ENCODE data around the gene APOA1. TPM values are rescaled to one million over a fixed set of nuclear protein-coding genes. Genes with fewer than 3 reads are reported as not detected.

APOA1 gene
- total RNA-seq, 1 donor from 2014 or later: 0.96 TPM

DNA sequence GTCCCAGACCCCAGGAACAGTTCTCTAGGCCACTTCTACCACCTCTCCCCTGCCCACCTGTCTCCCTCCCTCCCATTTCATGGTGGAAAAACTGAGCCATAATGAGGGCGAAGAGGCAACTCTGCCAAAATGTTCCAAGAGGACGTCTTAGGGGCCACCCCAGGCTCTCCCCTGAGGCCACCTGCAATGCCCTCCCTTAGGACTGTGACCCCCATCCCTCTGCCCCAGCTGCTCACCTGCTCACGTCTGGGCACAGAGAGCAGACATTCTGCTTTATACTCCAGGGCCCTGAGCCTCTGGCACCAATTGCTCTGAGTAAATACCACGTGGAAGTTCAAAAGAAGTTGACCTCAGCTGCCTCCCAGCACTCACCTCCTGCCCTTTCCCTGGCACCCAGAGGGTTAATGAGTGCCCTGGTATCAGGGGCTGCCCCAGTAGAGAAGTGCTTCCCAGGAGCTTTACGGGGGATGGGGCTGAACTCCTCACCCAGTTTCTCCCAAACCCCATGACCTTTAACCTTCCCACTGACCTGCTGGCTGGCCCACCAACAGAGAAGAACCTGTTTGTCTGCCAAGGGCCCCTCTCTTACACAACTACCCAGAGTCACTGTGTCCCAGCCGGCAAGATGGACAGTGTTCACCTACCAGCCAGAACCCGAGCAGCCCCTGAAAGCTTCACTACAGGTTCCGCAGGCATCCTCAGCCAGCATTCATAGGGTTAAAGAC, 45.1 kb downstream of the APOA1 start:
- peaks cover 23% of the 10 kb centered on the region for H3K4me1 Mint-ChIP-seq
- H3K36me3 Mint-ChIP-seq (ENCODE audit: low read depth): no peaks in the 10 kb centered on the region
- no peaks in the 10 kb centered on the region for H3K9me3 Mint-ChIP-seq
- peaks cover 7% of the 10 kb centered on the region for H3K27me3 Mint-ChIP-seq (ENCODE audit: low read depth)
- H3K27ac Mint-ChIP-seq (ENCODE audit: unreplicated experiment): no peak overlapping the region
- TF ChIP-seq CTCF (conservative IDR thresholded peaks at IDR 0.05): no peak
- no peak for DNase-seq (ENCODE audit: low read depth, low spot score)
- peak overlapping the region; percentile 36 for H3K4me3 Mint-ChIP-seq

GRCh38 chr11:116791813-116792143, 45.6 kb downstream of the APOA1 start, which contains the start of gene APOA5:
TSS of gene APOA5 (minus strand) at chr11:116791879. CDS start at chr11:116791860, 19 bp downstream.
- peaks cover 28% of the 10 kb centered on the region for H3K4me1 Mint-ChIP-seq
- TF ChIP-seq CTCF (conservative IDR thresholded peaks at IDR 0.05): no peak
- H3K27me3 Mint-ChIP-seq (ENCODE audit: low read depth): peaks cover 7% of the 10 kb centered on the region
- H3K4me3 Mint-ChIP-seq: peak within 1 kb of the TSS; percentile 86
- H3K9me3 Mint-ChIP-seq: no peaks in the 10 kb centered on the region
- no peak within 1 kb of the TSS for H3K27ac Mint-ChIP-seq (ENCODE audit: unreplicated experiment)
- no peak for DNase-seq (ENCODE audit: low read depth, low spot score)
- no peaks in the 10 kb centered on the region for H3K36me3 Mint-ChIP-seq (ENCODE audit: low read depth)

DNA sequence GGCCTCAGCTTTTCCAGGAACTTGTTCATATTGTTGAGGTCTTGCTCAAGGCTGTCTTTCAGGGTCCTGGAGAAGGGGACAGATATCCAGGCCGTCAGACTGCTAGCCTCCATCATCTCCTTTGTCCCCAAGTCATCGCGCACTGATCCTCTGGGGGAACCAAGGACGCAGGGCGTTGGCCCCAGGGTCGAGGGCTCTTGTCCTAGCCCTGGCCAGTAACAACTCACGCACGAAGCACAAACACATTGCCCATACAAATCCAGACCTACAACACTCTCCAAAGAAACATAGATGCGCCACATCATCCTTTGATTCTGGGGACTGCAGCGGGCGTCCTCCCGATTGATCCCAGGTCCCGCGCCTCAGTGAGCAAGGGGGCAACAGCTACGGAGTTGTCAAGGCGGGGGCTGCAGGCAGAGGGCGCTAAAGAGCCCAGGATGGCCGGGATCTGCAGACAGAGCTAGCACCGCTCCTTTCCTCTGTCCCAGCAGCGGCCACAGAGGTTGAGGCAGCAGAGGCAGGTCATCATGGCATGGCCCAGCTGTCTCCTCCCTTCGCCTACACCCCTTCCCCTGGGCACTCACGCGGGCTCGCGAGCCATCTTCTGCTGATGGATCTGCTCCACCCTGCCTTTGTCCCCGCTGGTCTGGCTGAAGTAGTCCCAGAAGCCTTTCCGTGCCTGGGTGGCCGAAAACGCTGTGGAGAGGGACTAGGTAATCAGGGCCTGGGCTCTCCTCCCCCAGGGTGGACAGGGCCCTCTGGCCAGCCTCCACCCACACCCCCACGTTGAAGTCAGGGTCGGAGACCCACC, 46.2 kb downstream of the APOA1 start:
- Mint-ChIP-seq H3K4me3 (peak overlapping the region; percentile 86), H3K9me3 (no peaks in the 10 kb centered on the region), H3K27ac (ENCODE audit: unreplicated experiment) (no peak overlapping the region), H3K36me3 (ENCODE audit: low read depth) (no peaks in the 10 kb centered on the region), H3K27me3 (ENCODE audit: low read depth) (peaks cover 7% of the 10 kb centered on the region), H3K4me1 (peaks cover 31% of the 10 kb centered on the region)
- DNase-seq (ENCODE audit: low read depth, low spot score): peak; percentile 91
- peak; percentile 91 for TF ChIP-seq CTCF (conservative IDR thresholded peaks at IDR 0.05)

DNA sequence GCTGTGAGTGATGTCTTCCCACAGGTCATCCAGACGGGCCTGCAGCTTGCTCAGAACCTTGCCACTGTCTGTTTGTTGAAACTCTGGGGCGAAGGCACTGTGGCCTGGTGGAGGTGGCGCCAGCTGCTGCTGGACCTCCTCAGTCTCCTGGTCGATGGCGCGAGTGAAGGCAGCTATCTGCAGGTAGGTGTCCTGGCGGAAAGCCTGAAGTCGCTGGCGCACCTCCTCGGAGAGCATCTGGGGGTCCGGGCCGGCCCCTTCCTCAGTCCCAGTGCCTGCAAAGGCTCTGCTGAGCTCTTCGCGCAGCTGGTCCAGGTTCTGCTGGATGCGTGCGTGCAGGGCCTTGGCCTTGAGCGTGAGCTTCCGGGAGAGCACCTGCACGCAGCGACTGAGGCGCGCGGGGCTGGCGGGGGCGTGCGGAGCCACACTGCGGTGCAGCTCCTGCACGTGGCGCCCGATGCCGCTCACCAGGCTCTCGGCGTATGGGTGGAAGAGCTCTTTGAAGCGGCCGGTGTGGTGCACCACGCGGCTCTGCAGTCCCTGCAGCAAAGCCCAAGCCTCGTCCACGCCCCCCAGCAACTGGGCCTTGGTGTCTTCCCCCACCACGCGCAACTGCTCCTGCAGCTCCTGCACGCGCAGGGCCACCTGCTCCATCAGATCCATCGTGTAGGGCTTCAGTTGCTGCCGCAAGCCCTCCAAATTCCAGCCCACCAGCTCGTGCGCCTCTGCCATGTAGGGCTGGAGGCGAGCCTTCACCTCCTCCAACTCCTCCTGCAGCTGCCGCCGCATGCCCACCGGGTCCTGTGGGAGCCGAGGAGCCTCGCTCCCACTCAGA, 47.0 kb downstream of the APOA1 start:
- H3K27me3 Mint-ChIP-seq (ENCODE audit: low read depth): peaks cover 7% of the 10 kb centered on the region
- no peak for DNase-seq (ENCODE audit: low read depth, low spot score)
- H3K27ac Mint-ChIP-seq (ENCODE audit: unreplicated experiment): no peak overlapping the region
- no peak for TF ChIP-seq CTCF (conservative IDR thresholded peaks at IDR 0.05)
- peaks cover 1% of the 10 kb centered on the region for H3K36me3 Mint-ChIP-seq (ENCODE audit: low read depth)
- peak overlapping the region; percentile 86 for H3K4me3 Mint-ChIP-seq
- H3K4me1 Mint-ChIP-seq: peaks cover 31% of the 10 kb centered on the region
- H3K9me3 Mint-ChIP-seq: no peaks in the 10 kb centered on the region

DNA sequence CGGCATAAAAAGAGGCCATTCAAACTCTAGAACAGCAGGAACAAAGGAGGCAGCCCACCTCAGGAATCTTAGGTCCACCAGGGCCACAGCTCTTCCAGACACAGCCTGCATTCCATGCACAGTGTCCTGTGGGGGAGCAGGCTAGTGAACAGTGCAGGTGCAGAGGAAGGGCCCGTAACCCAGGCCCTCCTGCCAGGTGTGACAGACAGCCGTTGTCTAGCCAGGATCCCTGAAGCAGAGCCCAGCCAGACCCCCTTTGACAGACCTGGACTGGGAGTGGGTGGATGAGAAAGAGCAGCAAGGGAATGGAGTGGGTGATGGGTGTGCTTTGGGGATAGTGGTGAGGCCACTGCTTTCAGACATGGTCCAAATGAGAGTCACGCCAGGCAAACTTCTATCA, 48.4 kb downstream of the APOA1 start:
- H3K9me3 Mint-ChIP-seq: no peaks in the 10 kb centered on the region
- H3K36me3 Mint-ChIP-seq (ENCODE audit: low read depth): peaks cover 6% of the 10 kb centered on the region
- H3K27me3 Mint-ChIP-seq (ENCODE audit: low read depth): peaks cover 7% of the 10 kb centered on the region
- peaks cover 31% of the 10 kb centered on the region for H3K4me1 Mint-ChIP-seq
- H3K27ac Mint-ChIP-seq (ENCODE audit: unreplicated experiment): no peak overlapping the region
- peak overlapping the region; percentile 100 for H3K4me3 Mint-ChIP-seq
- no peak for TF ChIP-seq CTCF (conservative IDR thresholded peaks at IDR 0.05)
- DNase-seq (ENCODE audit: low read depth, low spot score): no peak
